Neural crest cell (in vitro differentiated cells): ENCODE results near the gene LRRN4CL. TPM values are rescaled to one million over a fixed set of nuclear protein-coding genes. Genes with fewer than 3 reads are reported as not detected.
A peak's percentile ranks its signal among the peaks of the same experiment; 100 is the strongest.

Source experiments
- DNase-seq: peaks from one replicate; pipeline ENCODE4 v3.0.0; 2021; ENCODE audit warnings: low read depth, mixed read lengths, low spot score
- H3K27ac Mint-ChIP-seq: one replicate; pipeline ENCODE4 v1.8.0; 2021; ENCODE audit warnings: mild to moderate bottlenecking, mixed read lengths; ENCODE audit not compliant: unreplicated experiment
- H3K27me3 Mint-ChIP-seq: 2 replicates; pipeline ENCODE4 v1.8.0; 2021; ENCODE audit warnings: low read depth, mild to moderate bottlenecking, mixed read lengths
- H3K36me3 Mint-ChIP-seq: 2 replicates; pipeline ENCODE4 v1.8.0; 2021; ENCODE audit warnings: low read depth, mild to moderate bottlenecking, mixed read lengths
- H3K4me1 Mint-ChIP-seq: 2 replicates; pipeline ENCODE4 v1.8.0; 2021; ENCODE audit warnings: mixed read lengths
- H3K4me3 Mint-ChIP-seq: one replicate; pipeline ENCODE4 v1.8.0; 2021; ENCODE audit warnings: mild to moderate bottlenecking, mixed read lengths
- H3K9me3 Mint-ChIP-seq: 2 replicates; pipeline ENCODE4 v1.8.0; 2021; ENCODE audit warnings: mixed read lengths
- total RNA-seq: library from RNA; stranded (reverse); gene quantifications from 2 replicates; pipeline ENCODE4 v1.2.1, GENCODE V29; 2021
- TF ChIP-seq, protein P1 (sequence below): fragments of 200-600 bp; sonication (generic); conservative IDR thresholded peaks from 2 replicates; pipeline ENCODE4 v1.5.0; 2021; ENCODE audit warnings: antibody characterized with exemption, mild to moderate bottlenecking

LRRN4CL gene
- total RNA-seq, 1 donor from 2014 or later: 1.8 TPM

DNA sequence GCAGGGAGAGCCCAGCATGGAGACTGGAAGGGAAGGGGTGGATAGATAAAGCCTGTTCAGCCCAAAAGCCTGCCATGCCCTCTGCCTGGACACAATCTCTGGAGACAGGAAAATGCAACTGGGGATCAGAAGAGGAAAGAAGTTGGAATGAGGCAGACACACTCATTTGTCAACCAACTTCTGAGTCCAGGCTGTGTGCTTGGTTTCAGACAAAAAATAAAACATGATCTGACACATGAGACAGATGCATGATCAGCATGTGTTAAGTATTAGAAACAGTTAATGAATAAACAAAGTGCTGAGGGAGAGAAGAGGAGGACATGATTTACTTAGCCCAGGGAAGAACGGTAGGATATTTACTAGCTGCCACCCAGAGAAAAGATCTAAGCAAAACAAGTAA is 839 bp downstream of the LRRN4CL start:
- TF ChIP-seq, protein P1, sequence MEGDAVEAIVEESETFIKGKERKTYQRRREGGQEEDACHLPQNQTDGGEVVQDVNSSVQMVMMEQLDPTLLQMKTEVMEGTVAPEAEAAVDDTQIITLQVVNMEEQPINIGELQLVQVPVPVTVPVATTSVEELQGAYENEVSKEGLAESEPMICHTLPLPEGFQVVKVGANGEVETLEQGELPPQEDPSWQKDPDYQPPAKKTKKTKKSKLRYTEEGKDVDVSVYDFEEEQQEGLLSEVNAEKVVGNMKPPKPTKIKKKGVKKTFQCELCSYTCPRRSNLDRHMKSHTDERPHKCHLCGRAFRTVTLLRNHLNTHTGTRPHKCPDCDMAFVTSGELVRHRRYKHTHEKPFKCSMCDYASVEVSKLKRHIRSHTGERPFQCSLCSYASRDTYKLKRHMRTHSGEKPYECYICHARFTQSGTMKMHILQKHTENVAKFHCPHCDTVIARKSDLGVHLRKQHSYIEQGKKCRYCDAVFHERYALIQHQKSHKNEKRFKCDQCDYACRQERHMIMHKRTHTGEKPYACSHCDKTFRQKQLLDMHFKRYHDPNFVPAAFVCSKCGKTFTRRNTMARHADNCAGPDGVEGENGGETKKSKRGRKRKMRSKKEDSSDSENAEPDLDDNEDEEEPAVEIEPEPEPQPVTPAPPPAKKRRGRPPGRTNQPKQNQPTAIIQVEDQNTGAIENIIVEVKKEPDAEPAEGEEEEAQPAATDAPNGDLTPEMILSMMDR: no peak
- Mint-ChIP-seq H3K4me1 (peaks cover 18% of the 10 kb centered on the region), H3K27me3 (no peaks in the 10 kb centered on the region), H3K4me3 (no peak overlapping the region), H3K36me3 (peaks cover 7% of the 10 kb centered on the region), H3K9me3 (no peaks in the 10 kb centered on the region), H3K27ac (no peak overlapping the region)
- no peak for DNase-seq

DNA sequence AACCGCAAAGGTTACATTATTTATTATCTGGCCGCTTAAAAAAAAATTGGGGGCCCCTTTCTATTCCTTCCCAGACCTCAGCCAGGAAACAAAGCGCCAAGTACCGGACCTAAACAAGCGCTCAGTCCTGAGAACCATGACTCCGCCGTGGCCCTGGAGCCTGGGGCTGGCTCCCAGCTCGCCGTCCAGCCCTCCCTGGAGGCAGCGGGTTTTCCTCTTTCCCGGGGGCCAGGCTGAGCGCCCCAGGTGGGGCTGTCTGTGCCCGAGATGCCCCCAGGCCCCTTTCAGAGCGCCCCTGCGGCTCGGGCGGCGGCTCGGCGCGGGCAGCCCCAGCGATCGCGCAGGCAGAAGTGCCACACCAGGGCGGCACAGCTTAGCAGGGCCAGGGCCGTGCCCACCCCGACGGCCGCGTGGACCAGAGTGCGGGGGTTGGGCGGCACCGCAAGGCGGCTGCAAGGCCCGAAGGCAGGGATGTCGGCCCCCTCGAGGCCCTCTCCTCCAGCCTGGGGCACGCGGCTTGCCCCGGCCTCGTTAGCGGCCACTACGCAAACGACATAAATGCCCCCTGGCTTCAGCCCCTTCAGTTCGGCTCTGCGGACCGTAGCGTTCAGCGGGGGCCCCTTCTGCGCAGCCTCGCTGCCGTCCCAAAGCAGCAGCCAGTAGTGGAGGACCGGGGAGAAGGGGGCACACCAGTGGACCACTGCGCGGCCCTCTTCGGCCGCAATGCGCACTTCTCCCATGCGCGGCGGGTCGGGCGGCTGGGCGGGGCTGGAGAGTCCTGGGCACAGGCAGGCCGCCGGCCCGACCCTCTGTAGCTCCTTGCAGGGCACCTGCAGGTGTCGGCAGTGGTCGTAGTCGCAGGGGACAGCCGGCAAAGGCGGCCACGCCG is 1.6 kb downstream of the LRRN4CL start:
- Mint-ChIP-seq H3K27ac (no peak overlapping the region), H3K27me3 (no peaks in the 10 kb centered on the region), H3K4me3 (no peak overlapping the region), H3K36me3 (peaks cover 4% of the 10 kb centered on the region), H3K9me3 (no peaks in the 10 kb centered on the region), H3K4me1 (peaks cover 18% of the 10 kb centered on the region)
- TF ChIP-seq, protein P1: no peak
- no peak for DNase-seq

DNA sequence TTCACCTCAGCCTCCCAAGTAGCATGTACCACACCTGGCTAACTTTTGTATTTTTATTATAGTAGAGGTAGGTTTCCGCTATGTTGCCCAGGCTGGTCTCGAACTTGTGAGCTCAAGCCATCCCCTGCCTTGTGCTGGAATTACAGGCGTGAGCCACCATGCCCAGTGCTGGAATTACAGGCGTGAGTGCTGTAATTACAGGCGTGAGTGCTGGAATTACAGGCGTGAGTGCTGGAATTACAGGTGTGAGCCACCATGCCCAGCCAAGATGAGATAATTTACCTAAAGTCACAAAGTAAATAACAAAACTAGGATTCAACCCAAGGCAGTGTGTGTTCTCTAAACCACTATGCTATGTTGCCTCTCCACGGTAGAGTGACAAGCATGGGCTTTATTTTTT is 6.8 kb downstream of the LRRN4CL start:
- peaks cover 23% of the 10 kb centered on the region for H3K4me1 Mint-ChIP-seq
- TF ChIP-seq, protein P1: no peak
- H3K9me3 Mint-ChIP-seq: no peaks in the 10 kb centered on the region

DNA sequence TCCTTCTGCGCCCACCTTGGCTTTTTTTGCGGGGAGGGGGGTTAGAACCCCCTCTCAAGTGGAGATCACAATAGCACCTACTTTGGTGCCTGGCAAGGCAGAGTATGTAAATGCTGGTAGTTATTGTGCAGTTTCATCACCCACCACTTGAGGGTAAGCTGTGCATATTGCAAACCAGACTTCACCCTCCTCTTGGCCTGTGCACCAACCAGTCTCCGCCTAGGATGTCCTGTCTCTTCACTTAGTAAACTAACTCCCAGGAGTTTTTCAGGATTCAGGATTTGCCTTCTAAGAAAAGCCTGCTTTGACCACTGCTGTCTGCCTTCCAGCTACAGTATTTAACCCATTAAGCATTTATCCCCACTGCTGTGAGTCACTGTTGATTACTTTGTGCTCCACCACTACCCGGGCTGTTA is 8.5 kb downstream of the LRRN4CL start:
- TF ChIP-seq, protein P1: peak; percentile 59
- Mint-ChIP-seq H3K9me3 (no peaks in the 10 kb centered on the region), H3K4me1 (peaks cover 28% of the 10 kb centered on the region), H3K27me3 (no peaks in the 10 kb centered on the region), H3K27ac (no peak overlapping the region), H3K4me3 (peak overlapping the region; percentile 81), H3K36me3 (peaks cover 5% of the 10 kb centered on the region)
- DNase-seq: no peak

More for the DNA sequence above, 6.8 kb downstream of the LRRN4CL start:
- Mint-ChIP-seq H3K27ac (no peak overlapping the region), H3K27me3 (no peaks in the 10 kb centered on the region), H3K36me3 (peaks cover 5% of the 10 kb centered on the region), H3K4me3 (no peak overlapping the region)
- no peak for DNase-seq

DNA sequence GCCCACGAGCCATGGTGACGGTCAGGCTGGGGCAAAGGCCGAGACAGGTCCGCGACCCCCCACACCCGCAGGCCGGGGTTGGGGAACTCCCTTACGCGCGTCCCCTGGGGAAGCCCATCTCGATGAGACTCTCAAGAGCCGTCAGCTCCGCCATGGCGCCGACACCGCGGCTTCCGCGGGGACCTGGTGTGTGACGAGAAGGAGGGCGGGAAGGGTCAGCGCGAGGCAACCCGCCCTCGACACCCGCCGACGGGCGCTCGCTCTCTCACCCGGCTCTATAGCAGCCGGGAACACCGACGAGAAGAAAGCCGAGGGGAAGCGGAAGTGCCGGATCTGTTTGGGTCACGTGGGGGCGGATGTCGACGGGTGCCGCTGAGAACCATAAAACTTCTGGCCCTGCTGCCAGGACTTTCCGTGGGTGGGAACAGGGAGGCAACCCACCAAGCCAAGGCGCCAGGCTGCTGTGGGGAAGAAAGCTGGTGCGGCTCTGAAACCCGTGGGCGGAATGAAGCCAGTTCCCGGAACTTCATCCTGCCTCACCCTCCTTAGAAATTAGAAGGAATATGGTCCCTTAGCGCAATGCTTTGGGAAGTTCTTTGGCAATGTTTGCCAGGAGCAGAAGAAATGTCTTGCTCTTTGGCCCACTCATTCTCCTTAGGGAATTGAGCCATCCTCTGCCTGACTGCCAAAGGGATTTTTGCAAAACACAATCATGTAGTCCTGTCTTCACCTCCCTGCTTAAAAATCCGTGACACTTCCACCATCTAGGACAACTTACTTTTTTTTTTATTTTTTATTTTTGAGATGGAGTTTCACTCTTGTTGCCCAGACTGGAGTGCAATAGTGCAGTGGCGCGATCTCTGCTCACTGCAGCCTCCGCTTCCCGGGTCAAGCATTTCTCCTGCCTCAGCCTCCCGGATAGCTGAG is 10.3 kb downstream of the LRRN4CL start, which contains the start of gene UBXN1:
UBXN1 (minus strand) TSS at position 304 of the 927 bp plus-strand sequence; CDS start at position 154, 150 bp downstream.
- Mint-ChIP-seq H3K4me1 (peaks cover 32% of the 10 kb centered on the region), H3K9me3 (no peaks in the 10 kb centered on the region), H3K27me3 (no peaks in the 10 kb centered on the region), H3K27ac (peak within 1 kb of the TSS; percentile 90), H3K4me3 (peak within 1 kb of the TSS; percentile 92), H3K36me3 (peaks cover 5% of the 10 kb centered on the region)
- TF ChIP-seq, protein P1: no peak
- peak; percentile 71 for DNase-seq
